Measurements from ENCODE around the gene IRX3.

DNA sequence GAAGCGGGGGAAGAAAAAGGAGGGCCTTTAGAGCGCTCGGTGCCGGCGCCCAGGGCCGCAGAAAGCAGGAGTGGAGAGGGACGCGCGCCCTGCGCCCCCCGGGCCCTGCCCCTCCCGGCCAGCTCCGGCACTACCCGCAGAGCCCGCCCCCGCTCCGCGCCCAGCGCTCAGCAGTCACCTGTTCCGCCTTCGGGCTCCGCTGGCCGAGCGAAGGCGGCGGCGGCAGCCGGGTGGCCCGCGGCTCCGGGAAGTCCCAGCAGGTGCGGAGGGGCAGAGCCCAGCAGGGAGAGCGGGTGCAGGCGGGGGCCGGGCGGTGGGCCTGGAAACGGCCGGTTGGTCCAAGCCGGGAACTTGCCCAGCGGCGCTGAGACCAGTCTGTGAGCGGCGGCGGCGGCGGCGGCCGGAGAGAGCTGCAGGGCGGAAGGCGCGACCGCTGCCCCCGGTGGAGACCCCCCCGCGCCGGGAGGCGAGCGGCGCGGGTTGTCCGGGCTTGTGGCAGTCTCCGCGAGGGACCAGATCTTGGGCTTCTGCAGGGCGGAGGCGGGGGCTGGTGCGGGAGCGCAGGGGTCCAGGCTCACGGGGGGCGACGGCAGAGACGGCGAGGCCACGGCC, 2.2 kb downstream of the IRX3 start:
- no peak for TF ChIP-seq POLR2A (IDR thresholded peaks at IDR 0.05)
- TF ChIP-seq CTCF (IDR thresholded peaks at IDR 0.05 in 8 of 11, conservative IDR thresholded peaks at IDR 0.05 in 3 of 11): no peak

All from spleen (tissue), 7 donors.